ENCODE results near the gene ST3GAL3. TPM values are rescaled to one million over a fixed set of nuclear protein-coding genes. Genes with fewer than 3 reads are reported as not detected.
A peak's percentile ranks its signal among the peaks of the same experiment; 100 is the strongest.

ST3GAL3 gene
- total RNA-seq, 2 experiments from 2014 or later: 18.1 to 26.7 TPM

DNA sequence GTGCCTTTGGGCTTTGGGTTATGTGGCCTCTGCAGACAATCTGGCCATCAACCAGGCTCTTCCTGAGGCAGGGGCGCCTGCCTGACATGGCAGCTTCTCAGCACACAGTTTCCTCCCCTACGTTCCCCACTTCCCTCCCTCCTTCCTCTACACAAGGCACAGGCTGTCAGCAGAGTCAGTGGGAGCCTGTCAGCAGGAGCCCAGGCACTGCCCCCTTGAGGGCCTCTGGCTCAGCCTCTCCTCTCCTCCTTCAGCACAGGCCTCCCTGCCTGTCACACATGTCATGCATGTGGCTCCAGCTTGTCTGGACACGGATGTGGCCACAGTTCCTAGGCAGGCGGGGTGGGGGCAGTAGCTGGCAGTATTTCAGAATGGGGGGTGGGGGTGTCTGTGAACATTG lies 174.1 kb downstream of the ST3GAL3 start:
- Mint-ChIP-seq H3K36me3 (no peaks in the 10 kb centered on the region), H3K27ac (no peak overlapping the region), H3K27me3 (no peaks in the 10 kb centered on the region), H3K9me3 (ENCODE audit: low read depth) (no peaks in the 10 kb centered on the region), H3K4me3 (no peak overlapping the region), H3K4me1 (no peaks in the 10 kb centered on the region)
- CTCF ChIA-PET: no interaction called here
- DNase-seq (no peak), ATAC-seq (no peak)

DNA sequence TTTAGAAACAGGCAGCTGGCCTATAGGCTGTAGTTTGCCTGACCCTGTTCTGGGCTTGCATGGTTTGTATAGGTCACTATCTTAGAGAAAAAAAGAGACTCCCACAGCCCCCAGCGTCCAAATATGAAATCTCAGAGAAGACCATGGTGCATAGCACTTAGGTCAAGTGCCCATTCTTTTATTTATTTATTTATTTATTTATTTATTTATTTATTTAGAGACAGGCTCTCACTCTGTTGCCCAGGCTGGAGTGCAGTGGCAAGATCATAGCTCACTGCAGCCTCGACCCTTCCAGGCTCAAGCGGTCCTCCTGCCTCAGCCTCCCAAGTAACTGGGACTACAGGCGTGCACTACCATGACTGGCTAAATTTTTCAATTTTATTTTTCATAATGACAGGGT lies 175.4 kb downstream of the ST3GAL3 start:
- Mint-ChIP-seq H3K27ac (no peak overlapping the region), H3K9me3 (ENCODE audit: low read depth) (no peaks in the 10 kb centered on the region), H3K27me3 (no peaks in the 10 kb centered on the region), H3K4me1 (no peaks in the 10 kb centered on the region), H3K4me3 (no peak overlapping the region), H3K36me3 (no peaks in the 10 kb centered on the region)
- no peak for DNase-seq
- ATAC-seq: no peak
- CTCF ChIA-PET: no interaction called here

- Mint-ChIP-seq H3K36me3 (no peaks in the 10 kb centered on the region), H3K9me3 (ENCODE audit: low read depth) (no peaks in the 10 kb centered on the region), H3K27me3 (no peaks in the 10 kb centered on the region), H3K4me1 (no peaks in the 10 kb centered on the region), H3K27ac (no peak overlapping the region), H3K4me3 (no peak overlapping the region)
- DNase-seq (no peak), ATAC-seq (no peak)
- CTCF ChIA-PET: interaction anchor here (0.7 kb wide), 1 partner anchor 73 kb away, joined by 3 read pairs; no protein-coding TSS in a partner anchor
These were observed 176.0 kb downstream of the ST3GAL3 start for GRCh38 chr1:43883321-43883720.

GRCh38 chr1:43885279-43885801 lies 178.0 kb downstream of the ST3GAL3 start:
- Mint-ChIP-seq H3K4me3 (no peak overlapping the region), H3K9me3 (ENCODE audit: low read depth) (no peaks in the 10 kb centered on the region), H3K36me3 (no peaks in the 10 kb centered on the region), H3K27me3 (no peaks in the 10 kb centered on the region), H3K27ac (no peak overlapping the region), H3K4me1 (no peaks in the 10 kb centered on the region)
- ATAC-seq (no peak), DNase-seq (no peak)
- CTCF ChIA-PET: interaction anchor here (0.7 kb wide), 1 partner anchor 15 kb away, joined by 3 read pairs; no protein-coding TSS in a partner anchor

GRCh38 chr1:43887748-43888147 lies 180.4 kb downstream of the ST3GAL3 start:
- DNase-seq: no peak
- no peak for ATAC-seq
- Mint-ChIP-seq H3K27me3 (no peaks in the 10 kb centered on the region), H3K4me1 (no peaks in the 10 kb centered on the region), H3K27ac (no peak overlapping the region), H3K4me3 (no peak overlapping the region), H3K9me3 (ENCODE audit: low read depth) (no peaks in the 10 kb centered on the region), H3K36me3 (no peaks in the 10 kb centered on the region)
- CTCF ChIA-PET: no interaction called here

- Mint-ChIP-seq H3K36me3 (peaks cover 2% of the 10 kb centered on the region), H3K27ac (no peak overlapping the region), H3K27me3 (no peaks in the 10 kb centered on the region), H3K9me3 (ENCODE audit: low read depth) (no peaks in the 10 kb centered on the region), H3K4me1 (no peaks in the 10 kb centered on the region), H3K4me3 (no peak overlapping the region)
- CTCF ChIA-PET: interaction anchor here (1.0 kb wide), 1 partner anchor 44 kb away, joined by 3 read pairs; no protein-coding TSS in a partner anchor
- DNase-seq (no peak), ATAC-seq (no peak)
These were observed 183.5 kb downstream of the ST3GAL3 start for GRCh38 chr1:43890815-43891214.

GRCh38 chr1:43893006-43893405 lies 185.7 kb downstream of the ST3GAL3 start:
- Mint-ChIP-seq H3K4me1 (peaks cover 3% of the 10 kb centered on the region), H3K27me3 (no peaks in the 10 kb centered on the region), H3K36me3 (peaks cover 2% of the 10 kb centered on the region), H3K4me3 (no peak overlapping the region), H3K27ac (no peak overlapping the region), H3K9me3 (ENCODE audit: low read depth) (no peaks in the 10 kb centered on the region)
- CTCF ChIA-PET: no interaction called here
- DNase-seq (no peak), ATAC-seq (no peak)

- DNase-seq: no peak
- Mint-ChIP-seq H3K27ac (no peak overlapping the region), H3K4me3 (no peak overlapping the region), H3K9me3 (ENCODE audit: low read depth) (no peaks in the 10 kb centered on the region), H3K4me1 (peaks cover 3% of the 10 kb centered on the region), H3K36me3 (peaks cover 2% of the 10 kb centered on the region), H3K27me3 (no peaks in the 10 kb centered on the region)
- no peak for ATAC-seq
- CTCF ChIA-PET: no interaction called here
These were observed 191.6 kb downstream of the ST3GAL3 start for GRCh38 chr1:43898981-43899380.

GRCh38 chr1:43900386-43900785 lies 193.1 kb downstream of the ST3GAL3 start:
- CTCF ChIA-PET: interaction anchor here (0.9 kb wide), 1 partner anchor 15 kb away, joined by 3 read pairs; no protein-coding TSS in a partner anchor

DNA sequence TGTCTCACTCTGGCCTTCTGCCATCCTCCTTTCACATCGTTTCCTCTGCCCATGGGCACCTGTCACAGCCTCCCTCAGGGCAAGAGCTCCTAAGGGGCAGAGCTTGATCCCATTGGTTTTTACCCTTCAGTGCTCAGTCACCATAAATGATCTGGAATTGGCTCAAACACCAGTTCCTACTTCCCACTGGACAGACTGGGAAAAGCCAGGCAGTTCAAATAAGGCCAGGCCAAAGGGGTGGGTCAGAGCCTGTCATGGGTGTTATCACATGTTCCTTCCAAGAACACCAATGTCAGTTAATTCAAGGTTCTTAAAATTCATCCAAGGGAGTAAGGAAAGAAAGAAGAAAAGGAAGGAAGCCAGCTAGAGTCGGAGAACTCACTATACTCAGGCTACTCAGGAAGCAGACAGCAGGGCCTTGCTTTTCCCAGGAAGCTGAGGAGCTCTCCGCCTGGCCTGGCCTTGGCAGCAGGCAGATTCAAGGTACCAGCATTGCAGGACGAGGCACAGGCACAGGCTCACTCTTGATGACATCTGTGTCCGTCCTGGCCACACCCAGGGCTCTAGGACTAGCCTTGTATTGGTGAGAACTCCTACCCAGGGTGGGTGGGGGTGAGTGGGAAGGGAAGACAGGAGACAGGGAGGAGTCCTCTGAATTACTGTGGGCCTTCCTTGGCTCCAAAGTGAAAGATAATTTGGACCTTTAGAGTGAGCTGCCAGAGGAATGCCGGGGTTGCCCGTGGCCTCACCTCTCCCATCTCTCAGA lies 194.0 kb downstream of the ST3GAL3 start:
- H3K27me3 Mint-ChIP-seq: no peaks in the 10 kb centered on the region
- H3K4me3 Mint-ChIP-seq: no peak overlapping the region
- H3K36me3 Mint-ChIP-seq: no peaks in the 10 kb centered on the region
- ATAC-seq (no peak), DNase-seq (no peak)
- H3K4me1 Mint-ChIP-seq: peaks cover 3% of the 10 kb centered on the region
- H3K9me3 Mint-ChIP-seq (ENCODE audit: low read depth): no peaks in the 10 kb centered on the region
- CTCF ChIA-PET: interaction anchor here (0.9 to 2.2 kb wide), 2 partner anchors 33 to 138 kb away, joined by 3 to 6 read pairs; no protein-coding TSS in a partner anchor
- H3K27ac Mint-ChIP-seq: no peak overlapping the region

More at GRCh38 chr1:43900386-43900785, 193.1 kb downstream of the ST3GAL3 start:
- no peak for DNase-seq
- no peaks in the 10 kb centered on the region for H3K9me3 Mint-ChIP-seq (ENCODE audit: low read depth)
- ATAC-seq: no peak
- H3K27me3 Mint-ChIP-seq: no peaks in the 10 kb centered on the region
- no peaks in the 10 kb centered on the region for H3K36me3 Mint-ChIP-seq
- H3K4me3 Mint-ChIP-seq: no peak overlapping the region
- peaks cover 3% of the 10 kb centered on the region for H3K4me1 Mint-ChIP-seq
- no peak overlapping the region for H3K27ac Mint-ChIP-seq

- CTCF ChIA-PET: interaction anchor here (0.9 to 2.2 kb wide), 2 partner anchors 33 to 139 kb away, joined by 3 to 6 read pairs; no protein-coding TSS in a partner anchor
- H3K27me3 Mint-ChIP-seq: no peaks in the 10 kb centered on the region
- H3K36me3 Mint-ChIP-seq: no peaks in the 10 kb centered on the region
- H3K27ac Mint-ChIP-seq: peak overlapping the region; percentile 33
- H3K4me3 Mint-ChIP-seq: no peak overlapping the region
- no peak for ATAC-seq
- H3K4me1 Mint-ChIP-seq: peaks cover 3% of the 10 kb centered on the region
- DNase-seq: no peak
- H3K9me3 Mint-ChIP-seq (ENCODE audit: low read depth): no peaks in the 10 kb centered on the region
These were observed 194.9 kb downstream of the ST3GAL3 start for GRCh38 chr1:43902058-43902831.

GRCh38 chr1:43904660-43905551 lies 197.6 kb downstream of the ST3GAL3 start:
- ATAC-seq (no peak), DNase-seq (no peak)
- Mint-ChIP-seq H3K27ac (no peak overlapping the region), H3K4me1 (no peaks in the 10 kb centered on the region), H3K27me3 (no peaks in the 10 kb centered on the region), H3K36me3 (no peaks in the 10 kb centered on the region), H3K9me3 (ENCODE audit: low read depth) (no peaks in the 10 kb centered on the region), H3K4me3 (no peak overlapping the region)
- CTCF ChIA-PET: no interaction called here

- Mint-ChIP-seq H3K9me3 (ENCODE audit: low read depth) (no peaks in the 10 kb centered on the region), H3K4me3 (no peak overlapping the region), H3K36me3 (no peaks in the 10 kb centered on the region), H3K27me3 (no peaks in the 10 kb centered on the region), H3K27ac (no peak overlapping the region), H3K4me1 (no peaks in the 10 kb centered on the region)
- CTCF ChIA-PET: interaction anchor here (0.6 kb wide), 1 partner anchor 15 kb away, joined by 3 read pairs; no protein-coding TSS in a partner anchor
- no peak for ATAC-seq
- DNase-seq: no peak
These were observed 200.9 kb downstream of the ST3GAL3 start for GRCh38 chr1:43908226-43908625.

All from activated CD8-positive, alpha-beta memory T cell treated with anti-CD3 and anti-CD28 coated beads, Interleukin-2, amount 10 ng/mL, durations not matched to agents 7 days and 5 days (primary cell).